HTERT RPE-1 (cell line): Measurements from ENCODE around the gene EMC8.
"Not testable (repeated sequence)": the region's sequence is repeated elsewhere in the genome, so short reads cannot be mapped to it uniquely, and the experiment has no call there.

Source experiments
- in situ Hi-C: fragments of 300-500 bp; cut with MboI; formaldehyde crosslinking; loops from 4 replicates; pipeline ENCODE4 v1.14.3; 2020; ENCODE audit warnings: low sequenced_read_pairs

The EMC8 gene

DNA sequence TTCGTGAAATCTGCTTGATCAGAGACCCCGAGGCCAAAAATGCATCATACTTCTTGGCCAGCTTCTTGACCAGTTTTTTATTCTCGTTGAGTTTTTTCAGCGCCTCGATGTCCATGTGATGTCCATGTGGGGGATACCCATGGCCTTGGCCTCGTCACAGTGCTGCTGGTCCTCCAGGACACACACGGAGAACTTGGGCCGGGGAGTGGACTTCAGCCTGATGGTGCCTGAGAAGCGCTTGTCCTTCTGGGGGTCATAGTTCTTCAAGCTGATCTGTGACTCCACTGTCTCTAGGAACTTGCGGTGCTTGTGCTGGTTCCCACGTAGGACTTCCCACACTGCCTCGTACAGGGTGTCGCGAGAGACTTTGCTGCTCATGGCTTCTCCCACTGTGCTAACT is 16.8 kb upstream of the EMC8 start:
- in situ Hi-C loops, result no loop called here

DNA sequence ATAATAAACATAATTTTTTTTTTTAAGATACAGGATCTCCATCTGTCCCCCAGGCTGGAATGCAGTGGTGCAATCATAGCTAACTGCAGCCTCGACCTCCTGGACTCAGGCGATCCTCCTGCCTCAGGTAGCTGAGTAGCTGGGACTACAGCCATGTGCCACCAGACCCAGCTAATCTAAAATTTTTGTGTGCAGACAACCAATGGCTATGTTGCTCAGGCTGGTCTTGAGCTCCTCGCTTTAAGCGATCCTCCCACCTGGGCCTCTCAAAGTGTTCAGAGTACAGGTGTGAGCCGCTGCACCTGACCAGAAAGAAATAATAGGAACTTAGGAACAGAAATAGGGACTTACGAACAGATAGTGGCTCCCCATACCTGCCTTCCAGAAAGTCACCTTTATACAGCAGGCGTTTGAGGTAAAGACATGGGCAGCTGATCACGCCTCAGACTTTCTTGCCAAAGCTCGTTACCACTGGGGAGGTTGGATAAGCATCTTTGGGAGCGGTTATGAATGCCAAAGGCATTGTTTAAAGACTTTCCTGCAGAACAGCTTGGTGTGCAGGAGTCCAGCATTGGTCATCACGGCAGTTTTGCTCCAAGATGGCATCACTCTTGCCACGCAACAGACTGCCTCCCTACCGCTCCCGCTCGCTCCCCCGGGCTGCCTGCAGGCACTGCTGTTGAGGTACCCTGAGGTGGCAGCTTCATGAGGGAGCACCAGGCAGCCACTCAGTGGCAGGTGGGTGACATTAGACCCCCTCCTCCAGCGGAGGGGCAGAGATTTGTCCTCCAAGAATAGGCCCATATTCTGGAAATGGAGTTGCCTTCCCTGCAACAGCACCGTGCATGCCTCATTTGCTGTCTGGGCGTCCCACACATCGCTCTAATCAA is 13.7 kb upstream of the EMC8 start:
- in situ Hi-C loops, result no loop called here

DNA sequence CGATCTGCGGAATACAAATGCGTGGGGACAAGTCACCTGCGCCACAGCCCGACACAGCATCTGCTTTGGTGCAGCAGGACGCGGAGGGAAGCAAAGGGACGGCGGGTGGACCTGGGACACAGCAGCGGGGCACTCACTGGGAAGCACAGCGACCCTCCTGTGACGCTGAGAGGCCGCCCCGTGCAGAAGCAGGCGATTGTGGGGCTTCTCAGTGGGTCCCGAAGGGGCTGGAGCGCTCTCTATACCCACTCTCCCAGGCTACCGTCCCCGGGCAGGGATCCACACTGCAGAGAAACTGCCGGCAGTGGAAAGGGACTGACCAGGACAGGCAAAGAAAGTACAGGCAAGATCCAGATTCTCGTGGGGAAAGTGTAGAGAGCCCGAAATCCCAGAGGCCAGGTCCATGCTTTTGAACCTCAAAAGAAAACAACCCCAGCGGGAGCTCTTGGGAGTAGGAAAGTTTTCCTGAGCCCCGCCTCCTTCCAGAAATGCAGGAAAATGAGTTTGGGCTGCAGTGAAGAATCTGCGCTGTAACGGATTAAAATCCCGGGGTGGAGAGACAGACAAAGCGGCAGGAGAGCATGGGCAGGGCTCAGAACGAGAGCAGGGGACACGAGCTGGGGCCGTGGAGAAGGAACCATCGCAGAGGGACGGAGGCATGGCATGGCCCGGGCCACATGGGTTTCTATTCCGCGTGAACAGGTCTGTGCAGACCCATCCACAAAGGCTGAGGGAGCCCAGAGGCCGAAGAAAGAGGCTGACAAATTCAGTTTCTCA is 12.9 kb upstream of the EMC8 start:
- in situ Hi-C loops, result no loop called here

DNA sequence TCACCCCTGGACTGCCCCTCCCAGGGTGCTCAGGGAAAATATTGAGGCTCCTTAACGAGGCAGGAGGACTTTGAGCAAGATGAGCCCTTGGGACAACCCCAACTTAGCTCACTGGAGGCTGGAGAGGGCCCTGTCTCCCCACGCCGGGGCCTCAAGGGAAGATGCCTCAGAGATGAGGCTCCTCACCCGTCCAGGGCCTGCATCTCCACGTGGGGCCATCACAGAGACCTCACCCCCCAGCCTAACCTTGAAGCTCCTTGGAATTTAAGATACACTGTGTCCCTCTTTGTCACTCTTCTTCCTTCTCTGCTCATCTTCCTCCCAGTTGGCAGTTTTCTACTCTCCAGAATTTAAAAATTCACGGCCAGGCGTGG is 11.4 kb upstream of the EMC8 start:
- in situ Hi-C loops, result no loop called here

DNA sequence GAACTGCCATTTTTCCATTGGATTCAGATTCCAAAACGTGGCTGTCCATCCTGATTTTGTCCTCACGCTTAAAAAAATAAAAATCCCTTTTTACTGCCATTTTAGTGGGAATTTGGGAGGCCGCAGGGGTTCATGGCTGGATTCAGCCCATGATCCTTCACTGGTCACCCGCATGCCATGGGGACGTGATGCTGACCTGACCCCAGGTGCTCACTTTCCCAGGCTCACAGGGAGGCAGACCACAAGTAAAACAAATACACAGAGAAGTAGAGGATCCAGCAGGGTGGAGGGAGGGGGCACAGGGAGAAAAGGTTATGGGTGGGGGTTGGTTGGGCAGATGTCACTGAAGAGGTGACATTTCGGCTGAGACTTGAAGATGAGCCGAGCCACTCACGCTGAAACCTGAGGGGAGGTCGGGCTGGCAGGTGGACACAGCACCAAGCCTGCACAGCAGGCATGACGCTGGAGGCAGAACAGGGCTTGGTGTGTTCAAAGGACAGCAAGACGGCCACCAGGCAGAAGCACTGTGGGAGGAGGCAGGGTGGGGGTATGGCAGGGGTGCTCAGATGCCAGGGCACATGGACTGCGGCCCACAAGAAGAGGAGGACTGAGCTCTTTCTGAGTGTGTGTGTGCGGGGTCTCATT is 10.9 kb upstream of the EMC8 start:
- in situ Hi-C loops, result no loop called here

DNA sequence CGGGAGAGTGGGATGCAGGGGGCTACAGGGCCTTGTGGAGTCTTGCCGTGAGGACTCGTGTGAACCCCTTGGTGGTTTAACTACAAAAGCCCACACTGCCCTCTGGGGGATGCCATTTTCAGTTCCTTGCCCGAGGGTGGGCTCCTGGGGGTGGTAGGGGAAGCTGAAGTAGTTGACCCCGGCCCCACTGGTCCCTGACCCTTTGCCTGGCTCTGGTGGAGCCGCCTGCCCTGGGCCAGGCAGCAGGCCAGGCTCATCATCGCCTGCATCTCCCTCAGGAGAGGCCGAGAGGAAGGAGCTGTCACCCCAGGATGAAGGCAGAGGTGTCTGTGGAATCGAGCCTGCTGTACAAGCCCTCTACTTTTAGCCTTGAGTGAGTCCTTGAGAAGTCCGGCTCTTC is 10.3 kb upstream of the EMC8 start:
- in situ Hi-C loops, result no loop called here

DNA sequence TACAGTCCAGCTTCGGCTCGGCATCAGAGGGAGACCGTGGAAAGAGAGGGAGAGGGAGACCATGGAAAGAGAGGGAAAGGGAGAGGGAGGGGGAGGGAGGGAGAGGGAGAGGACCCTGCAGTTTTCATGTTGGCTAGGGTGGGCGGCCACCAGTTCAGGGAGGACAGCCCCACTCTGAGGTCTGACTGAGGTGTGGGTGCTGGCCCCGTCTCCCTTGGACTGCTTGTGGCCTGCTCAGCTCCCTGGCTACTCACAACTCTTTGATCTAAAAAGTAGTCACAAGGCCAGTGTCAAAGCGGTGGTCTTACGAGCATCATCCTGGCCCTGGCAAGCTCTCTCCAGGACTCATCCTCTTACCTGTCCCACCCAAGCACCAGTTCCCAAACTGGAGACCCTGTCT is 9.6 kb upstream of the EMC8 start:
- in situ Hi-C loops, result no loop called here

DNA sequence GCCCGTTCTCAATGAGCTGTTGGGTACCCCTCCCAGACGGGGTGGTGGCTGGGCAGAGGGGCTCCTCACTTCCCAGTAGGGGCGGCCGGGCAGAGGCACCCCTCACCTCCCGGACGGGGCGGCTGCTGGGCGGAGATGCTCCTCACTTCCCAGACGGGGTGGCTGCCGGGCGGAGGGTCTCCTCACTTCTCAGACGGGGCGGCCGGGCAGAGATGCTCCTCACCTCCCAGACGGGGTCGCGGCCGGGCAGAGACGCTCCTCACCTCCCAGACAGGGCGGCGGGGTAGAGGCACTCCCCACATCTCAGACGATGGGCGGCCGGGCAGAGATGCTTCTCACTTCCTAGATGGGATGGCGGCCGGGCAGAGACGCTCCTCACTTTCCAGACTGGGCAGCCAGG is 8.8 kb upstream of the EMC8 start:
- in situ Hi-C loops, result not testable (repeated sequence)

DNA sequence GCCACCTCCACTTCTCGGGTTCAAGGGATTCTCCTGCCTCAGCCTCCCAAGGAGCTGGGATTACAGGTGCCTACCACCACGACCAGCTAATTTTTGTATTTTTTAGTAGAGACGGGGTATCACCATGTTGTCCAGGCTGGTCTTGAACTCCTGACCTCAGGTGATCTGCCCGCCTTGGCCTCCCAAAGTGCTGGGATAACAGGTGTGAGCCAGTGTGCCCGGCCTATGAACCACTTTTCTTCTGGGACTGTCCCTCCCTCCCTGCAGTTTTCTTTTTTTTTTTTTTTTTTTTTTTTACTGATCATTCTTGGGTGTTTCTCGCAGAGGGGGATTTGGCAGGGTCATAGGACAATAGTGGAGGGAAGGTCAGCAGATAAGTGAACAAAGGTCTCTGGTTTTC is 8.0 kb upstream of the EMC8 start:
- in situ Hi-C loops, result not testable (repeated sequence)

DNA sequence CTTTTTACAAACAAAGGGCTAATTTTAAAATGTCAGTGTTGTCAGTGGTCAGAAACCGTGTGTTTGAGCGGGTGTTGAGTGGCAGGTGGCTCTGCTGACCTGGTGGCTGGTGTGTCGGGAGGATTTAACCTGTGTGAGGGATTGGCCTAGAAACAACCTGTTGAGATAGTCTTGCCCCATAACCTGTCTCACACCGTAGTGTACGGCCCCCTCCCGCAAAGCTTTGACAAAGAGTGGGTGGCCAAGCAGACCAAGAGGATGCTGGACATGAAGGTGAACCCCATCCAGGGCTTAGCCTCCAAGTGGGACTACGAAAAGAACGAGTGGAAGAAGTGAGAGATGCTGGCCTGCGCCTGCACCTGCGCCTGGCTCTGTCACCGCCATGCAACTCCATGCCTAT is 7.2 kb upstream of the EMC8 start:
- in situ Hi-C loops, result no loop called here

DNA sequence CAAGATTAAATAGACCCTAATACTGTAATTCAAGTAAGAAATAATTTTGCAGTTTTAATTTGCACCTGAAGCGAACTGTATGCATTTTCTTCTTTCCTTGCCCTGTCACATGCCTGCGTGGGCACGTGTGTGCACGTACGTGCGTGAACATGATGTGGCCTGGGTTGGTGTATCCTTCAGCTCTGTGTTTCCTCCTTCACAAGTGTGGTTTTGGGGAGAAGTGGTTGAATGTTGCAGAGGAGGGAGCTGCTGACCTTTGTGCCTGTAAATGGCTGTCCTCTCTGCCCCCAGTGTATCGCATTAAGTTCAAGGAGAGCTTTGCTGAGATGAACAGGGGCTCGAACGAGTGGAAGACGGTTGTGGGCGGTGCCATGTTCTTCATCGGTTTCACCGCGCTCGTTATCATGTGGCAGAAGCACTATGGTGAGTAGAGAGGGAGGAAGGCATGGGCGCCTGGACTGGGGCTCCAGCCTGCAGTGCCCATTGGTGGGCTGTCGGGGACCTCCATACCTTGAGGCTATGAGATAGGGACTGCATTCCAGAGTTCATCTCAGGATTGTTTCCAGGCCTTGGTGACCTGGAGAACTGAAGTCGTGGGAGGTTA is 6.2 kb upstream of the EMC8 start:
- in situ Hi-C loops, result no loop called here

DNA sequence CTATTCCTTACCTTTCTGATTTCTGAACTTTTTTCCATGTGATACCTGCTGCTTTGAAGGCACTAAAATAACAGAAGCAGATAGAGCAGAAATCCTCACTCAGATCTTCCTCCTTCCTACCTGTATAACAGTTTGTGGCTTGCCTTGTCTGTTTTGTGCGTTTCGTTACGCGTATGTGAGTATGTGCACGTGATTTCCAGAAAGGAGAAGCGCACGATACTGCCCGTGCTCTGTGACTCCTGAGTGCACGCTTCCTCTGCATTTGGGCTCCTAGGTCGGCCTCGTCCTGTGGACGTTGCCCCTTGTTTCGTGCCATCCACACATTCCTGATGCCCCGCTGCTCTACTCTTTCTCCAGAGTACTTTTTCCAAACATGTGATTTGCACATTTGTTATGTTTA is 4.2 kb upstream of the EMC8 start:
- in situ Hi-C loops, result no loop called here

DNA sequence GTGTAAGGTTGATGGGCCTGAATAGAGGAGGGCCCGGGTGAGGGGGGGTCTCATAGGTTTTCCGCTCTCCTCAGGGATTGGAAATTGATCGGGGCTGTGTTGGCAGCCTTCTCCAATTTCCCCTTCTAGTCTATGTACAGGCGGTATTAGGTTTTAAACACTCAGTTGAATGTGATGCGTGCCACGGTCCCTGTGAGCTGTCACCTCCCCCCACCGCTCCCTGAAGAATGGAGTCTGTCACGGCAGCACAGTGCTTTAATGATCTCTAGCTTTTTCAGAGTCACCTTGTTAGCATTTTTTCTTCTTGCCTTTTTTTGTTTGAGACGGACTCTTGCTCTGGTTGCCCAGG is 951 bp upstream of the EMC8 start:
- in situ Hi-C loops, result no loop called here

DNA sequence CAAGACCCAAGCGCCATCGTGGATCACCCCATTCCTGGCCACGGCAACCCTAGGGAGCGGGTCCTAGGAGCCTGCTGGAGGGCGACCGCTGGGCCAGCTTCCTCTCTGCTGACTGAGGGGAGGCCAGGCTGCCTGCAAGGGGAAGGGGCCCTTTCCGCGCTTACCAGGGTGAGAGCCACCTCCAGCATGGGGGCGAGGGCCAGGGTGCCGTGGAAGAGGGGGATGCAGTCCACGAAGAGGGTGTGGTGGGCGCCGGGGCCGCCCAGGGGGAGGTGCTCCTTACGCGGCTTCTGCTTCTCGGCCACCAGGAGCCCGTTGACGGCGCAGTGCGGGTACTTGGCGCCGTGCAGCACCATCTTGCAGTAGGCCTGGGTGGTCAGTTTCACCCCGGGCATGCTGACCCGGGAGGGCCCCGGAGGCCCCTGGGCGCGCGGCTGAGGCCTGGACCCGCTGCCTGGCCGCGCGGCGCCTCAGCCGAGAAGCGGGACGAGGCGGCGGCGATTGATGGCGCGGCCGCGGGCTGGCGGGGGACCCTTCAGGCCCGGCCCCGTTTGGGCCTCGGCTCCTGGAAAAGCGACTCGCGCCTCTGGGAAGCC is 345 bp downstream of the EMC8 start:
- in situ Hi-C loops, result no loop called here

DNA sequence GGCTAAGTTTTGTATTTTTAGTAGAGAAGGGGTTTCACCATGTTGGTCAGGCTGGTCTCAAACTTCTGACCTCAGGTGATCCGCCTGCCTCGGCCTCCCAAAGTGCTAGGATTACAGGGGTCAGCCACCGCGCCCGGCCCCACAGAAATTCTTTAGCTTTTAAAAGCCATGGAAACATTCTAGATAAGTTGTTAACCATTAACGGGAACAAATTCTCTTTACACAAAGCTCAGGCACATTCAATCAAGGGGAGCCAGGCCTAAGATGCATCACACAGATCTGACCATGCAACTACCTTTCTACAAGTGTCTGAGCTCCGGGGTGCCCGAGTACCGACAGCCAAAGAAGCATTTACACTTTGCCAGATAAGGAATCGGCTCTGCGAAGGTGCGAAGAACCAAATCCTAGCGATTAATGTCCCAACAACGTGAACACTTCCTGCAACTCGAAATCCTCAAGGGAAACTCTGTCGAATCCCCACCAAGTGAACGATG is 1.0 kb downstream of the EMC8 start:
- in situ Hi-C loops, result no loop called here

DNA sequence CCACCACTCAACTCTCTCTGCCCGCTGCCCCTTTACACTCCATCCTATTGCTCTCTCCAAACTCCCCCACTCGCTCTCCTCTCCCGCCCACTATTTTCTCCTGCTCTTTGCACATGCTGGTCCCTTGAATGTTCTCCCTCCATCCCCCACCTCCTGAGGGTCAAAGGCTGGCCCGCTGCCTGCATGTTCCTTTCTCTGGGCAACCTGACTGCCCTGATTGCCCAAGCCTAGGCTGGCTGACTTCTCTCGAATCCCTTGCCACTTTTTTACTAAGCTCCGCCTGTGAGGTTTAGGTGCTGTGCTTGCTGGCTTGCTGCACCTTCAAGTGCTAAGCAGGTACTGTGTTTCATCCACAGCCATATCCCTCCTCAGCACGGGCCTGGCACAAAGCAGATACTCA is 2.7 kb downstream of the EMC8 start:
- in situ Hi-C loops, result no loop called here

DNA sequence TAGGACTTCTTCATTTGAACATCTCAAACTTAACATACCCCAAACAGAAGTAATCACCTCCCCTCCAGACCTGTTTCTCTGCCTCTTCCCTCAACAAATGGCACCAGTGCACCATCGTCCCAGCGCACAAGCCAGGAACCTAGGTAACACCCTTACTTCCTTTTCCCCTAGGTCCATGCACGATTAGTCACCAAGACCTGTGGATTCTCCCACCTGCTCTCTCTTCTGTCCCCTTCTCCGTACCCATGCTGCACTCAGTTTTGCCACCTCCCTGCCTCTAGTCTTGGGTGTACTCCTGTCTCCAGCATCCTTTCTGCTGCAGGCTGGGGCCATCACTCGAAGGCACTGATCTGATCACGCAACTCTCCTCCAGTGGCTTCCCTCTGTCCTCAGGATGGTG is 3.2 kb downstream of the EMC8 start:
- in situ Hi-C loops, result no loop called here

DNA sequence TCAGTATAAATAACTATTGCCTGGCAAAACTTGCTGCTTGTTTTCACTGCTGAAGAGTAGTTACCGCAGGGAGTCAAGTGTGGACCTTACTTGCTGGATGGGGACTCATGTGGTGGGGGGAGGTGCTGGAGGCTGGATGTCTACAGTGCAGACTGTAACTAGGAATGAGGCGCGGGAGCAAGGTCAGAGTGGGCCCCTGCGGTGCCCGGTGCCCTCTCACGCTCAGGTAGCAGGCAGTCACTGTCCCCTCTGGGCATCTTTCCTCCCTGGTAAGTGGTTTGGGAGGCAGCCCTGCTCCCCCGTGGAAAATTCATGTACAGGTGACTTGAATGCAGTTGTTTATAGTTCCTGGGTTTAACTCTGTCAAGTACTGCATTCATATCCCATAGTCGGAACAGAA is 4.6 kb downstream of the EMC8 start:
- in situ Hi-C loops, result no loop called here

DNA sequence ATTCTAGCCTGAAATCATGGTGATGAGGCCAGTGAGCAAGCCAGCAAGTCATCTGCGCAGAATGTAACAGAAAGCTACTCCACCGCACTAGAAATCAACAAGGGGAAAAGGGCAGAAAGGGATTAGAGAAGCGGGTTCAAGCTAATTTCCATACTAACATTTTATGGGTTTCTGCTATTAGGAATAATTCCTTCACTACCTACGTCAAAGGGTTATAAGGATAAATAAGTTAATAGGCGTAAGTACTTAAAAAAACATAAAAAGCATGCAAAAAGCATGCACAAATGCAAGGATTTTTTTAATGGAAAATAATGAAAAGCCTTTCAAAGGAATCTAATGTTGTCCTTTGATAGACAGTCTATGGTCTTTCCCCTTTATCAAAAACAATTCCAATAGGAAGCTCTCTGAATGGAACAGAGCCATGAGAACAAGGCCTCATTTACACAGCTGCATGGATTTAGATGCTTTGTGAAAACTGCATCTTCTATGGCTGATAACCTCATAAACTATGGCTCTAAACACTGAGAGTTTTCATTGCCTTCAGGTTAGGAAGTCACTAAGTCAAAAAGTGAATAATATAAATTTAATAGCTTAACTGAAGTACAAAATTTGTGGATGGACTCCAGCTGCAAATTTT is 5.6 kb downstream of the EMC8 start:
- in situ Hi-C loops, result no loop called here

DNA sequence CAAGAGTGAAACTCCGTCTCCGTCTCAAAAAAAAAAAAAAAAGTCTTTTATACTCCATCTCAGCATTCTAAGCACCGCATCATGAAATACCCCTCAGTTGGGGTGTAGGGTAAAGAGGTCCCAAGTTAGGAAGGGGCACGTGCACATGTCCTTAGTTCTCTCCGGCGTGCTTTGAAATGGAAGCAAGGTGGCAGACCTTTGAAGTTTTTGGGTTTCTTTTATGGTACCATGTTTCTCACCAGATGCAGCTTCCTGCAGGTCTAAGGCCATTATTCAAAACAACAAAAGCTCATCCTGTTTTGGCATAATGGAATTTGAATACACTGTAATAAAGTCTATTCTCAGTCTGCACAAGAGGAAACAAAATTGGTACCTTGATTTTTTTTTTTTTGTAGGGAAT is 9.6 kb downstream of the EMC8 start:
- in situ Hi-C loops, result no loop called here

DNA sequence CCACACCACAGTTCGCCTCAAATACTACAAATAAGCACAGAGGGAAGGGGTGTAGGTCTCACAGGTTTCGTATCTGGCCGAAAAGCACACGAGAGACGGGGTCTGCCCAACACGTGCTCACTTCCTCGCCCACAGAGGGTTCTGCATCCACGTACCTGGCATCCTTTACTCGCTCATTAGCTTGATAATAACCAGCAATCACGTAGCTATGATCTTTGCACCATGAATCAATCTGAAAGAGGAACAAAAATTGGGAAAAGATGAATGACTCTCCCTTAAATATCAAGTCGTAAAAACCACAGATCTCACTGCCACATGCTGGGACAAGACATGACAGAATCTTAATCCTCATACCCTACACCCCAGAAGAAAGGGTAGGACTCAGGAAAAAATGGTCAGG is 10.5 kb downstream of the EMC8 start:
- in situ Hi-C loops, result no loop called here
